Heart right ventricle (tissue), 16 donors: ENCODE measurements around the gene TMEM120B. TPM values are rescaled to one million over a fixed set of nuclear protein-coding genes. Genes with fewer than 3 reads are reported as not detected.

Experiments used
- ATAC-seq, 8 donors: fragments of 200-7000 bp; cut with Tn5 transposase; one replicate each; pipeline ENCODE4 v1.9.1; 2020; ENCODE audit warnings: mild to moderate bottlenecking in 8 of 8, moderate library complexity in 8 of 8, moderate number of reproducible peaks in 1 of 8
- DNase-seq, 2 donors: peaks; one replicate each; pipeline ENCODE4 v3.0.0-alpha.2; 2020
- H3K27ac ChIP-seq, 10 donors: fragments of 200-600 bp; sonication (generic) in 2 of 10; one replicate each; pipeline versions ENCODE4 v1.5.0 to v1.8.0; 2020 to 2022; ENCODE audit warnings: mild to moderate bottlenecking in 3 of 10
- H3K27me3 ChIP-seq, 7 donors: fragments of 200-600 bp; one replicate each; pipeline ENCODE4 v1.8.0; 2021 to 2022; ENCODE audit warnings: mild to moderate bottlenecking in 2 of 7
- H3K36me3 ChIP-seq, 9 donors: fragments of 200-600 bp; sonication (generic) in 1 of 9; one replicate each; pipeline versions ENCODE4 v1.5.0 to v1.8.0; 2020 to 2022; ENCODE audit warnings: mild to moderate bottlenecking in 2 of 9
- H3K4me1 ChIP-seq, 9 donors: fragments of 200-600 bp; sonication (generic) in 1 of 9; one replicate each; pipeline versions ENCODE4 v1.5.0 to v1.8.0; 2020 to 2022; ENCODE audit warnings: mild to moderate bottlenecking in 4 of 9
- H3K4me3 ChIP-seq, 10 donors: fragments of 200-600 bp; sonication (generic) in 2 of 10; one replicate each; pipeline versions ENCODE4 v1.5.0 to v1.8.0; 2020 to 2022; ENCODE audit warnings: mild to moderate bottlenecking in 7 of 10, moderate library complexity in 2 of 10
- H3K9me3 ChIP-seq, 11 donors: fragments of 200-600 bp in 10 of 11; sonication (generic) in 2 of 11; one replicate each; pipeline versions ENCODE4 v1.5.0 to v1.8.0; 2013 to 2022; ENCODE audit warnings: mild to moderate bottlenecking in 2 of 11, control low read depth in 1 of 11, moderate library complexity in 1 of 11
- CTCF ChIP-seq, 9 donors: fragments of 200-600 bp; sonication (generic) in 2 of 9; IDR thresholded peaks; one replicate each; pipeline versions ENCODE4 v1.5.0 to v1.8.0; 2021 to 2022; ENCODE audit warnings: antibody characterized with exemption in 9 of 9, mild to moderate bottlenecking in 5 of 9, moderate library complexity in 1 of 9
- WGBS, 2 donors: extraction: QIAGEN DNeasy Blood & Tissue Kit; methylation state at CpG; one replicate each; pipeline ENCODE4 v1.1.7; 2013; ENCODE audit warnings: inconsistent platforms in 1 of 2; 5-methylcytosine and 5-hydroxymethylcytosine counted together
- intact Hi-C, 10 donors: fragments of 100-400 bp; cut with DNase I; formaldehyde crosslinking; loops; one replicate each; pipeline versions ENCODE4 v1.11.1 to v1.14.2; 2022
- polyA plus RNA-seq, 2 donors: library from polyadenylated mRNA; stranded (reverse); fragments of 200-250 nt; gene quantifications; one replicate each; pipeline ENCODE4 v1.2.3, GENCODE V29; 2013
- total RNA-seq, 10 donors: library from RNA; stranded (reverse); fragmentation: NEBNext Ultra II Directional in 3 of 10; extraction: Animal tissue kit (Norgen Biotek cat#: 25700) in 3 of 10; gene quantifications; one replicate each; pipeline versions ENCODE4 v1.2.1 to v1.2.4, GENCODE V29; 2021 to 2023
- donor health status: Arrhythmogenic right ventricular cardiomyopathy.
- donor health status: ischemic (EF 13 %, LVEDD 7.1; RV severe dilation, severe dysfunction).
- donor health status: healthy with polysubstance abuse.
- donor health status: DM: no; HTN: yes; CAD: no.
- donor health status: DM: no; HTN: no; CAD: no.
- donor health status: ischemic (EF 25% LVEDD 6.9; RV normal size, moderate dysfunction).
- donor health status: ischemic (EF 25% LVEDD 5.7; RV mildly dilated, moderate dysfunction).
- donor health status: healthy.
- donor health status: DM: yes; HTN: yes; CAD: no.
- donor health status: Ischemic cardiomyopathy.
- donor health status: ischemic (EF 35%, LVEDD 5.7; RV mildly dilated, moderate dysfunction).
- donor health status: nonischemic (EF 11% LVEDD 7.7; RV severe dilation, severe dysfunction).
- donor health status: DM: yes; HTN: yes; CAD: no.
- donor health status: PGD.
- donor health status: ischemic (EF 29% LVEDD 5.4; RV normal size, mild dysfunction).
- donor health status: nonischemic (EF 23%, LVEDD 6.1; RV moderate dilation, normal function).

The TMEM120B gene
- total and polyA plus RNA-seq, 12 donors = 5.3 to 12.7 (median 7.4) TPM

- Histone ChIP-seq H3K36me3 (peaks cover 0 to 13% (median 0%) of the 10 kb centered on the region in 9 donors), H3K27me3 (no peaks in the 10 kb centered on the region), H3K9me3 (no peaks in the 10 kb centered on the region), H3K27ac (no peak overlapping the region), H3K4me3 (no peak overlapping the region), H3K4me1 (peaks cover 15 to 51% (median 31%) of the 10 kb centered on the region in 9 donors)
- intact Hi-C loops = loop anchor here in 2 of 10 donors (5.0 kb wide), 1 partner anchor 53 kb away; the partner anchor contains the start of gene TMEM120B (in 2 of the 2)
- DNase-seq (no peak), ATAC-seq (no peak)
- no peak for TF ChIP-seq CTCF (IDR thresholded peaks at IDR 0.05)
- WGBS, 2 donors = 88 to 91% methylated on average over 5 of the region's 5 CpGs
Observed at GRCh38 chr12:121765573-121765972, 53.0 kb downstream of the TMEM120B start.

- no peak for ATAC-seq
- TF ChIP-seq CTCF (IDR thresholded peaks at IDR 0.05) = no peak
- no peak overlapping the region for H3K4me3 ChIP-seq
- 96 to 97% methylated on average over 5 of the region's 5 CpGs for WGBS, 2 donors
- DNase-seq = no peak
- H3K27me3 ChIP-seq = no peaks in the 10 kb centered on the region
- H3K36me3 ChIP-seq = peaks cover 0 to 16% (median 0%) of the 10 kb centered on the region in 9 donors
- H3K27ac ChIP-seq = peak overlapping the region in 7 of 10 donors; percentile 15 to 74 (median 51)
- H3K4me1 ChIP-seq = peaks cover 15 to 57% (median 31%) of the 10 kb centered on the region in 9 donors
- intact Hi-C loops = loop anchor here in 2 of 10 donors (5.0 kb wide), 1 partner anchor 54 kb away; the partner anchor contains the start of gene TMEM120B (in 2 of the 2)
- no peaks in the 10 kb centered on the region for H3K9me3 ChIP-seq
Observed at GRCh38 chr12:121766290-121767039, 53.9 kb downstream of the TMEM120B start.

- ATAC-seq (peak; percentile 67 to 87 (median 84)), DNase-seq (peak; percentile 50 to 73)
- 13 to 22% methylated on average over 10 of the region's 10 CpGs for WGBS, 2 donors
- no peak overlapping the region for H3K4me3 ChIP-seq
- H3K9me3 ChIP-seq = no peaks in the 10 kb centered on the region
- H3K4me1 ChIP-seq = peaks cover 13 to 51% (median 31%) of the 10 kb centered on the region in 9 donors
- TF ChIP-seq CTCF (IDR thresholded peaks at IDR 0.05) = no peak
- peak overlapping the region; percentile 18 to 79 (median 65) for H3K27ac ChIP-seq
- intact Hi-C loops = loop anchor here in 3 of 10 donors (2.0 to 5.0 kb wide), 2 partner anchors 55 kb away; partner anchors contain the start of gene TMEM120B (in 3 of the 3)
- no peaks in the 10 kb centered on the region for H3K27me3 ChIP-seq
- peaks cover 0 to 16% (median 0%) of the 10 kb centered on the region in 9 donors for H3K36me3 ChIP-seq
Observed at GRCh38 chr12:121767525-121768016, 55.0 kb downstream of the TMEM120B start.

- intact Hi-C loops = loop anchor here in 3 of 10 donors (2.0 to 5.0 kb wide), 2 partner anchors 57 kb away; partner anchors contain the start of gene TMEM120B (in 3 of the 3)
- H3K4me3 ChIP-seq = no peak overlapping the region
- no peaks in the 10 kb centered on the region for H3K9me3 ChIP-seq
- peak overlapping the region in 5 of 10 donors; percentile 12 to 74 (median 49) for H3K27ac ChIP-seq
- no peaks in the 10 kb centered on the region for H3K27me3 ChIP-seq
- H3K36me3 ChIP-seq = peaks cover 0 to 7% (median 0%) of the 10 kb centered on the region in 9 donors
- WGBS, 2 donors = 90 to 92% methylated on average over 9 of the region's 9 CpGs
- H3K4me1 ChIP-seq = peaks cover 13 to 66% (median 38%) of the 10 kb centered on the region in 9 donors
- no peak for TF ChIP-seq CTCF (IDR thresholded peaks at IDR 0.05)
- ATAC-seq = no peak
- no peak for DNase-seq
Observed at GRCh38 chr12:121769297-121769830, 56.8 kb downstream of the TMEM120B start.
